AG09319 (cell line): ENCODE data around the gene SEC23IP.

ENCODE experiments used
- DNase-seq: peaks from one replicate; pipeline ENCODE4 v3.0.0-alpha.2; 2010; ENCODE audit warnings: low read depth; ENCODE audit errors: extremely low read depth
- TF ChIP-seq, protein P1 (sequence below): IDR thresholded peaks from 2 replicates; pipeline ENCODE4 v1.5.1; 2011; ENCODE audit warnings: low read depth, mild to moderate bottlenecking, inconsistent platforms, low read length, moderate library complexity

The SEC23IP gene

GRCh38 chr10:119908166-119908565 is 15.6 kb downstream of the SEC23IP start:
- TF ChIP-seq, protein P1, sequence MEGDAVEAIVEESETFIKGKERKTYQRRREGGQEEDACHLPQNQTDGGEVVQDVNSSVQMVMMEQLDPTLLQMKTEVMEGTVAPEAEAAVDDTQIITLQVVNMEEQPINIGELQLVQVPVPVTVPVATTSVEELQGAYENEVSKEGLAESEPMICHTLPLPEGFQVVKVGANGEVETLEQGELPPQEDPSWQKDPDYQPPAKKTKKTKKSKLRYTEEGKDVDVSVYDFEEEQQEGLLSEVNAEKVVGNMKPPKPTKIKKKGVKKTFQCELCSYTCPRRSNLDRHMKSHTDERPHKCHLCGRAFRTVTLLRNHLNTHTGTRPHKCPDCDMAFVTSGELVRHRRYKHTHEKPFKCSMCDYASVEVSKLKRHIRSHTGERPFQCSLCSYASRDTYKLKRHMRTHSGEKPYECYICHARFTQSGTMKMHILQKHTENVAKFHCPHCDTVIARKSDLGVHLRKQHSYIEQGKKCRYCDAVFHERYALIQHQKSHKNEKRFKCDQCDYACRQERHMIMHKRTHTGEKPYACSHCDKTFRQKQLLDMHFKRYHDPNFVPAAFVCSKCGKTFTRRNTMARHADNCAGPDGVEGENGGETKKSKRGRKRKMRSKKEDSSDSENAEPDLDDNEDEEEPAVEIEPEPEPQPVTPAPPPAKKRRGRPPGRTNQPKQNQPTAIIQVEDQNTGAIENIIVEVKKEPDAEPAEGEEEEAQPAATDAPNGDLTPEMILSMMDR = no peak
- no peak for DNase-seq

GRCh38 chr10:119910689-119911088 is 18.2 kb downstream of the SEC23IP start:
- TF ChIP-seq, protein P1 = no peak
- no peak for DNase-seq

DNA sequence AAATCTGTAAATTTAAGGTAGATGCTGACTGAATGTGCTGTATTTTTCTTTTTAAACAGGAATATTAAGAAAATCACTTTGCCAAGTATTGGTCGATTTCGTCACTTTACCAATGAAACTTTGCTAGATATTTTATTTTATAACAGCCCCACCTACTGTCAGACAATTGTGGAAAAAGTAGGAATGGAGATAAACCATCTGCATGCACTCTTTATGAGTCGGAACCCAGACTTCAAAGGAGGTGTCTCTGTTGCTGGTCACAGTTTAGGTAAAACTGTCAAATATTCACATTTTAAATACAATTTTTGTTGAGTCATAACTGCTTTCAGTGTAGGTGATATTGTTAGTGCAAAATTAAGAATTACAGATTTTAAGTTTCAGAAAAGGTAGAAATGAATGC is 25.2 kb downstream of the SEC23IP start:
- no peak for DNase-seq
- TF ChIP-seq, protein P1 = no peak; the same call in none of the 2 replicates

GRCh38 chr10:119919271-119919670 is 26.7 kb downstream of the SEC23IP start:
- TF ChIP-seq, protein P1 = no peak
- DNase-seq = no peak

- DNase-seq = no peak
- TF ChIP-seq, protein P1 = no peak
Observed at GRCh38 chr10:119919826-119920225, 27.3 kb downstream of the SEC23IP start.

- TF ChIP-seq, protein P1 = no peak
- DNase-seq = no peak
Observed at GRCh38 chr10:119928411-119928810, 35.9 kb downstream of the SEC23IP start.

DNA sequence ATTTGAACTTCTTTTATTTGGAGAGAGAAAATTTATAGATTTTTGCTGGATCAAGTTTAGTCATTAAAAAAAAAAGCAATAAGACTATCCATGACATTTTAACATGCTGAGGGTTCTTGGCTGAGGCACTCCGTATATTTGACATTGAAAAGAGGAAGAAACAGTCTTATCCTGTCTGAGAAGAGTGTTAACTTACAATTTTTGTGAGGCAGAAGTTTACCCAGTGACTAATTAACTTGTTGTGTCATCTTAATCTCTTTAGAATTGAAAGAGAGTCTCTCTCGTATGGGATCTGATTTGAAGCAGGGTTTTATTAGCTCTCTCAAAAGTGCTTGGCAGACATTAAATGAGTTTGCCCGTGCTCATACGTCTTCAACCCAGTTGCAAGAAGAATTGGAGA is 39.3 kb downstream of the SEC23IP start:
- no peak for DNase-seq
- TF ChIP-seq, protein P1 = no peak
